Measurements from ENCODE around the gene NACAD. TPM values are rescaled to one million over a fixed set of nuclear protein-coding genes. Genes with fewer than 3 reads are reported as not detected.

Gene NACAD
- total RNA-seq, 1 experiment from 2014 or later, result 5.5 TPM

DNA sequence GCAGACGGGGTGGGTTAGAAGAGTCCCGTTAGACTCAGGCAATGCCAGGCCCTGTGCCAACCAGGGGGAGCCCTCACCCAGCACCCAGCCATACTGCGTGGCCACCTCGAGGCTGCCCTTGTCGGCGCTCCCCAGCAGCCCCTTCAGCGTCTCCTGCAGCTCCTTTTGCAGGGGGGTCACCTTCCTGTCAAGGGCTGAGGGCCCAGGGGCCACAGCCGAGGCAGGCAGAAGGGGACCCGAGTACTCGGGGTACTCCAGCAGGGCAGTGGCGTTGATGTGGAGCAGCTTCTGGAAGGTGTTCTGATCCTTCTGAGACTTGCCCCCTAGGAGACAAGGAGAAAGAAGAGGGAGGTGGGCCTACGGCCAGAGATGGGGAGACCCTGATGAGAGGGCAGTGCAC lies 13.0 kb upstream of the NACAD start:
- Mint-ChIP-seq H3K36me3 (peaks cover 60% of the 10 kb centered on the region), H3K27ac (no peak overlapping the region), H3K4me3 (no peak overlapping the region), H3K27me3 (ENCODE audit: low read depth) (no peaks in the 10 kb centered on the region), H3K9me3 (no peaks in the 10 kb centered on the region), H3K4me1 (no peaks in the 10 kb centered on the region)
- CTCF ChIA-PET, result no interaction called here
- POLR2A ChIA-PET, result interaction anchor here (1.5 kb wide), 1 partner anchor 10 kb away, joined by 5 read pairs; the partner anchor contains the start of gene TBRG4
- no peak for TF ChIP-seq GRHL2 (CRISPR knock-in tag; IDR thresholded peaks at IDR 0.05; ENCODE audit: insufficient replicate concordance, severe bottlenecking)
- TF ChIP-seq, protein P1, sequence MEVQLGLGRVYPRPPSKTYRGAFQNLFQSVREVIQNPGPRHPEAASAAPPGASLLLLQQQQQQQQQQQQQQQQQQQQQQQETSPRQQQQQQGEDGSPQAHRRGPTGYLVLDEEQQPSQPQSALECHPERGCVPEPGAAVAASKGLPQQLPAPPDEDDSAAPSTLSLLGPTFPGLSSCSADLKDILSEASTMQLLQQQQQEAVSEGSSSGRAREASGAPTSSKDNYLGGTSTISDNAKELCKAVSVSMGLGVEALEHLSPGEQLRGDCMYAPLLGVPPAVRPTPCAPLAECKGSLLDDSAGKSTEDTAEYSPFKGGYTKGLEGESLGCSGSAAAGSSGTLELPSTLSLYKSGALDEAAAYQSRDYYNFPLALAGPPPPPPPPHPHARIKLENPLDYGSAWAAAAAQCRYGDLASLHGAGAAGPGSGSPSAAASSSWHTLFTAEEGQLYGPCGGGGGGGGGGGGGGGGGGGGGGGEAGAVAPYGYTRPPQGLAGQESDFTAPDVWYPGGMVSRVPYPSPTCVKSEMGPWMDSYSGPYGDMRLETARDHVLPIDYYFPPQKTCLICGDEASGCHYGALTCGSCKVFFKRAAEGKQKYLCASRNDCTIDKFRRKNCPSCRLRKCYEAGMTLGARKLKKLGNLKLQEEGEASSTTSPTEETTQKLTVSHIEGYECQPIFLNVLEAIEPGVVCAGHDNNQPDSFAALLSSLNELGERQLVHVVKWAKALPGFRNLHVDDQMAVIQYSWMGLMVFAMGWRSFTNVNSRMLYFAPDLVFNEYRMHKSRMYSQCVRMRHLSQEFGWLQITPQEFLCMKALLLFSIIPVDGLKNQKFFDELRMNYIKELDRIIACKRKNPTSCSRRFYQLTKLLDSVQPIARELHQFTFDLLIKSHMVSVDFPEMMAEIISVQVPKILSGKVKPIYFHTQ (CRISPR knock-in tag; IDR thresholded peaks at IDR 0.05), result no peak
- TF ChIP-seq, protein P2, sequence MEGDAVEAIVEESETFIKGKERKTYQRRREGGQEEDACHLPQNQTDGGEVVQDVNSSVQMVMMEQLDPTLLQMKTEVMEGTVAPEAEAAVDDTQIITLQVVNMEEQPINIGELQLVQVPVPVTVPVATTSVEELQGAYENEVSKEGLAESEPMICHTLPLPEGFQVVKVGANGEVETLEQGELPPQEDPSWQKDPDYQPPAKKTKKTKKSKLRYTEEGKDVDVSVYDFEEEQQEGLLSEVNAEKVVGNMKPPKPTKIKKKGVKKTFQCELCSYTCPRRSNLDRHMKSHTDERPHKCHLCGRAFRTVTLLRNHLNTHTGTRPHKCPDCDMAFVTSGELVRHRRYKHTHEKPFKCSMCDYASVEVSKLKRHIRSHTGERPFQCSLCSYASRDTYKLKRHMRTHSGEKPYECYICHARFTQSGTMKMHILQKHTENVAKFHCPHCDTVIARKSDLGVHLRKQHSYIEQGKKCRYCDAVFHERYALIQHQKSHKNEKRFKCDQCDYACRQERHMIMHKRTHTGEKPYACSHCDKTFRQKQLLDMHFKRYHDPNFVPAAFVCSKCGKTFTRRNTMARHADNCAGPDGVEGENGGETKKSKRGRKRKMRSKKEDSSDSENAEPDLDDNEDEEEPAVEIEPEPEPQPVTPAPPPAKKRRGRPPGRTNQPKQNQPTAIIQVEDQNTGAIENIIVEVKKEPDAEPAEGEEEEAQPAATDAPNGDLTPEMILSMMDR (IDR thresholded peaks at IDR 0.05), result no peak
- no peak for TF ChIP-seq RELA (CRISPR knock-in tag; IDR thresholded peaks at IDR 0.05; ENCODE audit: borderline replicate concordance)
- TF ChIP-seq SP1 (CRISPR knock-in tag; conservative IDR thresholded peaks at IDR 0.05), result no peak
- TF ChIP-seq NFATC4 (CRISPR knock-in tag; IDR thresholded peaks at IDR 0.05), result no peak
- TF ChIP-seq ARID4B (CRISPR knock-in tag; IDR thresholded peaks at IDR 0.05; ENCODE audit: borderline replicate concordance), result no peak
- TF ChIP-seq, protein P3, sequence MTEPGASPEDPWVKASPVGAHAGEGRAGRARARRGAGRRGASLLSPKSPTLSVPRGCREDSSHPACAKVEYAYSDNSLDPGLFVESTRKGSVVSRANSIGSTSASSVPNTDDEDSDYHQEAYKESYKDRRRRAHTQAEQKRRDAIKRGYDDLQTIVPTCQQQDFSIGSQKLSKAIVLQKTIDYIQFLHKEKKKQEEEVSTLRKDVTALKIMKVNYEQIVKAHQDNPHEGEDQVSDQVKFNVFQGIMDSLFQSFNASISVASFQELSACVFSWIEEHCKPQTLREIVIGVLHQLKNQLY (CRISPR knock-in tag; IDR thresholded peaks at IDR 0.05), result no peak
- TF ChIP-seq FOXP1 (CRISPR knock-in tag; IDR thresholded peaks at IDR 0.05; ENCODE audit: borderline replicate concordance), result no peak
- TF ChIP-seq, protein P4, sequence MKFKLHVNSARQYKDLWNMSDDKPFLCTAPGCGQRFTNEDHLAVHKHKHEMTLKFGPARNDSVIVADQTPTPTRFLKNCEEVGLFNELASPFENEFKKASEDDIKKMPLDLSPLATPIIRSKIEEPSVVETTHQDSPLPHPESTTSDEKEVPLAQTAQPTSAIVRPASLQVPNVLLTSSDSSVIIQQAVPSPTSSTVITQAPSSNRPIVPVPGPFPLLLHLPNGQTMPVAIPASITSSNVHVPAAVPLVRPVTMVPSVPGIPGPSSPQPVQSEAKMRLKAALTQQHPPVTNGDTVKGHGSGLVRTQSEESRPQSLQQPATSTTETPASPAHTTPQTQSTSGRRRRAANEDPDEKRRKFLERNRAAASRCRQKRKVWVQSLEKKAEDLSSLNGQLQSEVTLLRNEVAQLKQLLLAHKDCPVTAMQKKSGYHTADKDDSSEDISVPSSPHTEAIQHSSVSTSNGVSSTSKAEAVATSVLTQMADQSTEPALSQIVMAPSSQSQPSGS (CRISPR knock-in tag; IDR thresholded peaks at IDR 0.05; ENCODE audit: borderline replicate concordance, low read depth), result no peak
- no peak for TF ChIP-seq E2F4 (CRISPR knock-in tag; IDR thresholded peaks at IDR 0.05; ENCODE audit: borderline replicate concordance, low read depth)
- no peak for TF ChIP-seq RORB (CRISPR knock-in tag; IDR thresholded peaks at IDR 0.05)
- TF ChIP-seq NR3C1 (CRISPR knock-in tag; conservative IDR thresholded peaks at IDR 0.05; ENCODE audit: low read depth), result no peak
- no peak for TF ChIP-seq CREB1 (CRISPR knock-in tag; IDR thresholded peaks at IDR 0.05)
- no peak for TF ChIP-seq FOXP4 (CRISPR knock-in tag; IDR thresholded peaks at IDR 0.05)
- TF ChIP-seq, protein P5, sequence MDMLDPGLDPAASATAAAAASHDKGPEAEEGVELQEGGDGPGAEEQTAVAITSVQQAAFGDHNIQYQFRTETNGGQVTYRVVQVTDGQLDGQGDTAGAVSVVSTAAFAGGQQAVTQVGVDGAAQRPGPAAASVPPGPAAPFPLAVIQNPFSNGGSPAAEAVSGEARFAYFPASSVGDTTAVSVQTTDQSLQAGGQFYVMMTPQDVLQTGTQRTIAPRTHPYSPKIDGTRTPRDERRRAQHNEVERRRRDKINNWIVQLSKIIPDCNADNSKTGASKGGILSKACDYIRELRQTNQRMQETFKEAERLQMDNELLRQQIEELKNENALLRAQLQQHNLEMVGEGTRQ (CRISPR knock-in tag; IDR thresholded peaks at IDR 0.05), result no peak
- TF ChIP-seq PREB (CRISPR knock-in tag; IDR thresholded peaks at IDR 0.05; ENCODE audit: borderline replicate concordance), result no peak
- no peak for TF ChIP-seq NR2C2 (CRISPR knock-in tag; IDR thresholded peaks at IDR 0.05)
- TF ChIP-seq SMAD4 (CRISPR knock-in tag; IDR thresholded peaks at IDR 0.05), result no peak
- no peak for DNase-seq (ENCODE audit: low spot score)
- no peak for ATAC-seq
